C4-2B (cell line): ENCODE measurements around the gene SCO2.

Experiments
- CTCF ChIP-seq: fragments of 450-650 bp; conservative IDR thresholded peaks from 2 replicates; pipeline ENCODE4 v1.5.1; 2017; ENCODE audit warnings: mild to moderate bottlenecking
- ZFX ChIP-seq: fragments of 450-650 bp; IDR thresholded peaks from 2 replicates; pipeline ENCODE4 v1.6.1; 2017

- TF ChIP-seq CTCF: no peak
- no peak for TF ChIP-seq ZFX
These were observed 18.6 kb downstream of the SCO2 start for GRCh38 chr22:50506611-50507420.
